Panc1 (cell line): ENCODE measurements around the gene FGF5. TPM values are rescaled to one million over a fixed set of nuclear protein-coding genes. Genes with fewer than 3 reads are reported as not detected.

Experiments
- ATAC-seq: fragments of 200-7000 bp; cut with Tn5 transposase; 2 replicates; pipeline ENCODE4 v1.9.1; 2020; ENCODE audit warnings: mild to moderate bottlenecking, moderate library complexity
- BruUV-seq: library from RNA; stranded (reverse); fragments of 400-500 nt; replicated peaks from 2 replicates; lab custom pipeline; 2021; lab: Mats Ljungman, UMichigan
- CTCF ChIA-PET: fragments of 300-600 bp; sonication (Branson Sonifier 250); formaldehyde crosslinking; loops from one replicate; lab custom pipeline; 2022; ENCODE audit warnings: antibody characterized with exemption; lab: Charles Lee
- POLR2A ChIA-PET: fragments of 300-600 bp; sonication (Branson Sonifier 250); formaldehyde crosslinking; loops from one replicate; lab custom pipeline; 2022; ENCODE audit warnings: antibody characterized with exemption; lab: Charles Lee
- DNase-seq: peaks from one replicate; pipeline ENCODE4 v3.0.0-alpha.2; 2010; ENCODE audit warnings: low read depth, low spot score
- H3K27ac ChIP-seq: 2 replicates; pipeline ENCODE4 v1.5.1; 2011; ENCODE audit warnings: mild to moderate bottlenecking, low read length, inconsistent platforms
- H3K27me3 ChIP-seq: fragments of 200-500 bp; sonication (Bioruptor generic); 2 replicates; pipeline ENCODE4 v1.6.0; 2014; ENCODE audit warnings: low read length, inconsistent platforms; ENCODE audit not compliant: control insufficient read depth, insufficient read depth
- H3K36me3 ChIP-seq: fragments of 200-500 bp; sonication (Bioruptor generic); 2 replicates; pipeline ENCODE4 v1.5.1; 2014; ENCODE audit warnings: inconsistent platforms, mild to moderate bottlenecking, low read length, moderate library complexity; ENCODE audit not compliant: control insufficient read depth, insufficient read depth
- H3K4me1 ChIP-seq: 2 replicates; pipeline ENCODE4 v1.5.1; 2011; ENCODE audit warnings: inconsistent platforms, mild to moderate bottlenecking, low read length, moderate library complexity; ENCODE audit not compliant: control insufficient read depth, insufficient read depth
- H3K4me3 ChIP-seq, 2 experiments: 2 replicates each; pipeline ENCODE4 v1.5.1; 2011 to 2012; ENCODE audit warnings: low read depth in 2 of 2, low read length in 2 of 2, mild to moderate bottlenecking in 2 of 2, inconsistent platforms in 1 of 2, moderate library complexity in 1 of 2
- H3K9me3 ChIP-seq: fragments of 200-500 bp; sonication (Bioruptor generic); 2 replicates; pipeline ENCODE4 v1.5.1; 2014; ENCODE audit warnings: low read depth, mild to moderate bottlenecking, inconsistent platforms, low read length, moderate library complexity; ENCODE audit not compliant: control insufficient read depth, insufficient read depth
- POLR2AphosphoS5 ChIP-seq: IDR thresholded peaks from 2 replicates; pipeline ENCODE4 v1.6.1; 2012; ENCODE audit warnings: mild to moderate bottlenecking, low read depth, low read length, moderate library complexity
- SIN3A ChIP-seq: IDR thresholded peaks from 2 replicates; pipeline ENCODE4 v1.6.1; 2012; ENCODE audit warnings: low read depth, mild to moderate bottlenecking, low read length, moderate library complexity, borderline replicate concordance; ENCODE audit not compliant: insufficient read depth
- TCF7L2 ChIP-seq: IDR thresholded peaks from 2 replicates; pipeline ENCODE4 v1.6.1; 2011; ENCODE audit warnings: mild to moderate bottlenecking, low read depth, low read length, inconsistent platforms
- in situ Hi-C: cut with HindIII; loops from 2 replicates; pipeline ENCODE4 v1.10.0; 2016; ENCODE audit warnings: low sequenced_read_pairs, low pct_unique_long_range_greater_than_20kb
- intact Hi-C: fragments of 100-400 bp; cut with micrococcal nuclease; formaldehyde crosslinking; loops from one replicate; pipeline ENCODE4 v1.10.0; 2022; ENCODE audit not compliant: unreplicated experiment
- total RNA-seq: library from RNA; stranded (reverse); gene quantifications from one replicate; pipeline ENCODE4 v1.2.1, GENCODE V29; 2021; ENCODE audit not compliant: unreplicated experiment
- TF ChIP-seq, protein P1 (sequence below): fragments of 450-650 bp; IDR thresholded peaks from 2 replicates; pipeline ENCODE4 v1.5.1; 2017; ENCODE audit warnings: mild to moderate bottlenecking
- TF ChIP-seq, protein P2 (sequence below), 2 experiments: IDR thresholded peaks; 2 replicates each; pipeline ENCODE4 v1.6.1; 2011 to 2012; ENCODE audit warnings: low read depth in 2 of 2, control low read depth in 1 of 2, low read length in 1 of 2, mild to moderate bottlenecking in 1 of 2, moderate library complexity in 1 of 2; ENCODE audit not compliant: insufficient read depth in 1 of 2

FGF5 gene
- total RNA-seq, 1 experiment from 2014 or later: 1.3 TPM

DNA sequence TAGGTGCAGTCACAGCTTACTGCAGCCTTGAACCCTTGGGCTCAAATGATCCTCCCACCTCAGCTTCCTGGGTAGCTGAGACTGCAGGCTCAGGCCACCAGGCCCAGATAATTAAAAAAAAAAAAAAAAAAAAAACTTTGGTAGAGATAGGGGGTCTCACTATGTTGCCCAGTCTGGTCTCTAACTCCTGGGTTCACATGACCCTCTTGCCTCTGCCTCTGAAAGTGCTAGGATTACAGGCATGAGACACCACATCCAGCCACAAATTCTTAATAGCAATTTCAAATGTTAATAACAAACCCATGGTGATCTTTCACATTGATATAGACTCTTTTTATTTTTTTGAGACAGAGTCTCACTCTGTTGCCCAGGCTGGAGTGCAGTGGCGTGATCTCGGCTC is 12.3 kb upstream of the FGF5 start:
- Histone ChIP-seq H3K4me1 (no peaks in the 10 kb centered on the region), H3K27me3 (no peaks in the 10 kb centered on the region), H3K36me3 (no peaks in the 10 kb centered on the region), H3K9me3 (no peaks in the 10 kb centered on the region), H3K4me3 (no peak overlapping the region), H3K27ac (no peak overlapping the region)
- intact Hi-C loops (no loop called here), in situ Hi-C loops (no loop called here)
- no TSS peak for BruUV-seq
- ChIA-PET POLR2A (no interaction called here), CTCF (no interaction called here)
- DNase-seq (no peak), ATAC-seq (no peak)
- TF ChIP-seq POLR2AphosphoS5: no peak
- TF ChIP-seq, protein P1, sequence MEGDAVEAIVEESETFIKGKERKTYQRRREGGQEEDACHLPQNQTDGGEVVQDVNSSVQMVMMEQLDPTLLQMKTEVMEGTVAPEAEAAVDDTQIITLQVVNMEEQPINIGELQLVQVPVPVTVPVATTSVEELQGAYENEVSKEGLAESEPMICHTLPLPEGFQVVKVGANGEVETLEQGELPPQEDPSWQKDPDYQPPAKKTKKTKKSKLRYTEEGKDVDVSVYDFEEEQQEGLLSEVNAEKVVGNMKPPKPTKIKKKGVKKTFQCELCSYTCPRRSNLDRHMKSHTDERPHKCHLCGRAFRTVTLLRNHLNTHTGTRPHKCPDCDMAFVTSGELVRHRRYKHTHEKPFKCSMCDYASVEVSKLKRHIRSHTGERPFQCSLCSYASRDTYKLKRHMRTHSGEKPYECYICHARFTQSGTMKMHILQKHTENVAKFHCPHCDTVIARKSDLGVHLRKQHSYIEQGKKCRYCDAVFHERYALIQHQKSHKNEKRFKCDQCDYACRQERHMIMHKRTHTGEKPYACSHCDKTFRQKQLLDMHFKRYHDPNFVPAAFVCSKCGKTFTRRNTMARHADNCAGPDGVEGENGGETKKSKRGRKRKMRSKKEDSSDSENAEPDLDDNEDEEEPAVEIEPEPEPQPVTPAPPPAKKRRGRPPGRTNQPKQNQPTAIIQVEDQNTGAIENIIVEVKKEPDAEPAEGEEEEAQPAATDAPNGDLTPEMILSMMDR: no peak
- TF ChIP-seq TCF7L2: no peak
- TF ChIP-seq, protein P2, sequence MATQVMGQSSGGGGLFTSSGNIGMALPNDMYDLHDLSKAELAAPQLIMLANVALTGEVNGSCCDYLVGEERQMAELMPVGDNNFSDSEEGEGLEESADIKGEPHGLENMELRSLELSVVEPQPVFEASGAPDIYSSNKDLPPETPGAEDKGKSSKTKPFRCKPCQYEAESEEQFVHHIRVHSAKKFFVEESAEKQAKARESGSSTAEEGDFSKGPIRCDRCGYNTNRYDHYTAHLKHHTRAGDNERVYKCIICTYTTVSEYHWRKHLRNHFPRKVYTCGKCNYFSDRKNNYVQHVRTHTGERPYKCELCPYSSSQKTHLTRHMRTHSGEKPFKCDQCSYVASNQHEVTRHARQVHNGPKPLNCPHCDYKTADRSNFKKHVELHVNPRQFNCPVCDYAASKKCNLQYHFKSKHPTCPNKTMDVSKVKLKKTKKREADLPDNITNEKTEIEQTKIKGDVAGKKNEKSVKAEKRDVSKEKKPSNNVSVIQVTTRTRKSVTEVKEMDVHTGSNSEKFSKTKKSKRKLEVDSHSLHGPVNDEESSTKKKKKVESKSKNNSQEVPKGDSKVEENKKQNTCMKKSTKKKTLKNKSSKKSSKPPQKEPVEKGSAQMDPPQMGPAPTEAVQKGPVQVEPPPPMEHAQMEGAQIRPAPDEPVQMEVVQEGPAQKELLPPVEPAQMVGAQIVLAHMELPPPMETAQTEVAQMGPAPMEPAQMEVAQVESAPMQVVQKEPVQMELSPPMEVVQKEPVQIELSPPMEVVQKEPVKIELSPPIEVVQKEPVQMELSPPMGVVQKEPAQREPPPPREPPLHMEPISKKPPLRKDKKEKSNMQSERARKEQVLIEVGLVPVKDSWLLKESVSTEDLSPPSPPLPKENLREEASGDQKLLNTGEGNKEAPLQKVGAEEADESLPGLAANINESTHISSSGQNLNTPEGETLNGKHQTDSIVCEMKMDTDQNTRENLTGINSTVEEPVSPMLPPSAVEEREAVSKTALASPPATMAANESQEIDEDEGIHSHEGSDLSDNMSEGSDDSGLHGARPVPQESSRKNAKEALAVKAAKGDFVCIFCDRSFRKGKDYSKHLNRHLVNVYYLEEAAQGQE (IDR thresholded peaks at IDR 0.05; ENCODE audit: insufficient read depth in 1 of 2, low read depth in 2 of 2, low read length in 1 of 2): no peak
- TF ChIP-seq SIN3A: no peak

DNA sequence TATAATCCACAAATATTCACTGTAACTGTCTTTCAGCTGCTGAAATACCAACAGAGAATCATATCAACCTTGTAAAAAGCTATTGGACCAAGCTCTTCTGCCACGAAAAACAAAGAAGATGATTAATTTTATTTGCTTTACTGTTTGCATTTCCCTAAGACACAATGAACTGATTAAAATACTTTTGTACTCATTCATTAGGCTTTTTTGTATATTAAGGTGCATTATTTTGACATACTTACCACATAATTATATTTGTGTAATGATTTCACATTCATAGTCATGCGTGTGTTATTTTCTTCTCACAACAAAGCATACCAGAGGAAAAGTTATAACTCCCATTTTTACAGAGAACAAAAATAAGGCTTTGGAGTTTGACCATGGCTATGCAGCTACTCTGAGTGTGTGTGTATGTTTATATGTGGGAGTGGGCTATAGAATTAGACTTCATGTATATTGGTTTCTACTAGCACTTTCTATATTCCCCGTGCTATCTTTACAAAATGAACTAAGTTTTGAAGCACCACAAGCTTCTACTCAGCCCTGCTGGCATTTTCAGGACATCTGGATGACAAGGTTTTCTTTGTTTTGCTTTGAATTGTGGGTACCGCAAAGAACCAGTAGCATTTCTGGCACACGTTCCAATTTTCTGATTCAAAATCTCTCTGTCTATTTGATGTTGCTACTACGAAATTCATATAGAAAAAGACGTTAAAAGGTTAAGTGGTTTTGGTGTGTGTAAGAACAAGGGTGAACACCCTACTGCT is 11.0 kb upstream of the FGF5 start:
- Histone ChIP-seq H3K36me3 (no peaks in the 10 kb centered on the region), H3K4me1 (no peaks in the 10 kb centered on the region), H3K27ac (no peak overlapping the region), H3K4me3 (no peak overlapping the region), H3K9me3 (no peaks in the 10 kb centered on the region), H3K27me3 (no peaks in the 10 kb centered on the region)
- in situ Hi-C loops: no loop called here
- ChIA-PET POLR2A (no interaction called here), CTCF (no interaction called here)
- no peak for TF ChIP-seq TCF7L2
- TF ChIP-seq POLR2AphosphoS5: no peak
- TF ChIP-seq, protein P1: no peak
- TF ChIP-seq, protein P2 (IDR thresholded peaks at IDR 0.05; ENCODE audit: insufficient read depth in 1 of 2, low read depth in 2 of 2, low read length in 1 of 2): no peak
- TF ChIP-seq SIN3A: no peak
- intact Hi-C loops: no loop called here
- no TSS peak for BruUV-seq
- ATAC-seq (peak; percentile 30; the same call in 1 of the 2 replicates), DNase-seq (no peak)
